ENCODE measurements around the gene TEAD2.

TEAD2 gene

DNA sequence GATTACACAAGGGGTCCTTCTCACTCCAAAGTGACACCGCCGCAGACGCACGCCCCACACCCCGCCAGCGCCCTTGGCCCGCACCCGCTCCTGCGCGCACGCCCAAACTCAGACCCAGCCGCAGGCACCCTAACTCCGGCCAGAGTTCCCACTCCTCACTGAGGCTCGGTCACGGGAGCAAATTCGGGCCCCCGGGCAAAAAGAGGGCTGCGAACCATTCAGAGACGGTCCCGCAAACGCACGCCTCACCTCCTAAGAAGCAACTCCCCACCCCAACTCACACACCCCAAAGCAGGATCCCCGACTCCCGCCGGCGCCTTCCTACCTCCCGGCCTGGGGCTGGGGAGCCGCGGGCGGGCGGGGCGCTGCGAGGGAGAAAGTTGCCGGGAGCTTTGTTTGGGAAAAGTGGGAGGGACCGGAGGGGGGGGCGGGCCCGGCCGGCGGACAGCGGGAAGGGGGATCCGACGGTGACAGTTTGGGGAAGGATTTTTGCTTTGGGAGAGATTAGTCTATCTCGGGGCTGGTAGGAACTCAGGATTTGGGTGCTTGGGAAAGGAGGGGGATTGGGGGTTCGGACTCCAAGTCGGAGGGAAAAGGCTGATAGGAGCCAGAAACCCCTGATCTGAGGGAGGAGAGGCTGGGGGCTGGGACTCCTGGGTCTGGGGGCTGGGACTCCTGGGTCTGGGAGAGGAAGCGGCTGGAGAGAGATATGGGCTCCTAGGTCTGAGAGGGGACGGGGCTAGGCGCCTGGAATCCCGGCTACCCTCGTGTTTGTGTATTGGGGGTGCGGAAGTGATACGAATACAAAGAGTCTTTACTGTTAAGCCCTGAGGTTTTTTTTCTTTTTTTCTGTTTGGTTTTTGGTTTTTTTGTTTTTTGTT lies at the start of gene TEAD2:
TEAD2 (minus strand) TSS at position 369 of the 881 bp plus-strand sequence. CDS start 2,341 bp downstream, outside the sequence.
- no peak within 1 kb of the TSS for H3K27ac Mint-ChIP-seq
- H3K4me3 Mint-ChIP-seq, result peak within 1 kb of the TSS in 1 of 2 donors; percentile 36
- no peaks in the 10 kb centered on the region for H3K9me3 Mint-ChIP-seq
- H3K4me1 Mint-ChIP-seq, result no peaks in the 10 kb centered on the region
- DNase-seq (peak in 1 of 2 donors; percentile 30), ATAC-seq (peak; percentile 18)
- H3K27me3 Mint-ChIP-seq, result peaks cover 10% of the 10 kb centered on the region

- no peaks in the 10 kb centered on the region for H3K9me3 Mint-ChIP-seq
- H3K27ac Mint-ChIP-seq, result peak overlapping the region in 1 of 2 donors; percentile 16
- no peak for ATAC-seq
- H3K4me3 Mint-ChIP-seq, result no peak overlapping the region
- H3K27me3 Mint-ChIP-seq, result peaks cover 3% of the 10 kb centered on the region
- H3K4me1 Mint-ChIP-seq, result peaks cover 46% of the 10 kb centered on the region
- DNase-seq, result no peak
Observed at GRCh38 chr19:49411681-49412326, 49.6 kb upstream of the TEAD2 start.

- Mint-ChIP-seq H3K4me3 (peak overlapping the region; percentile 58), H3K27me3 (no peaks in the 10 kb centered on the region), H3K4me1 (peaks cover 46% of the 10 kb centered on the region), H3K27ac (peak overlapping the region; percentile 62 to 92), H3K9me3 (no peaks in the 10 kb centered on the region)
- no peak for DNase-seq
- ATAC-seq, result peak; percentile 75
Observed at GRCh38 chr19:49409441-49410029, 47.3 kb upstream of the TEAD2 start.

GRCh38 chr19:49408816-49409440 lies 46.7 kb upstream of the TEAD2 start:
- DNase-seq (no peak), ATAC-seq (no peak)
- H3K9me3 Mint-ChIP-seq, result no peaks in the 10 kb centered on the region
- peak overlapping the region; percentile 90 to 92 for H3K27ac Mint-ChIP-seq
- H3K4me3 Mint-ChIP-seq, result peak overlapping the region; percentile 58
- no peaks in the 10 kb centered on the region for H3K27me3 Mint-ChIP-seq
- peaks cover 49% of the 10 kb centered on the region for H3K4me1 Mint-ChIP-seq

- Mint-ChIP-seq H3K4me3 (no peak overlapping the region), H3K27ac (no peak overlapping the region), H3K4me1 (peaks cover 55% of the 10 kb centered on the region), H3K9me3 (no peaks in the 10 kb centered on the region), H3K27me3 (no peaks in the 10 kb centered on the region)
- no peak for ATAC-seq
- no peak for DNase-seq
Observed at GRCh38 chr19:49407482-49408015, 45.3 kb upstream of the TEAD2 start.

DNA sequence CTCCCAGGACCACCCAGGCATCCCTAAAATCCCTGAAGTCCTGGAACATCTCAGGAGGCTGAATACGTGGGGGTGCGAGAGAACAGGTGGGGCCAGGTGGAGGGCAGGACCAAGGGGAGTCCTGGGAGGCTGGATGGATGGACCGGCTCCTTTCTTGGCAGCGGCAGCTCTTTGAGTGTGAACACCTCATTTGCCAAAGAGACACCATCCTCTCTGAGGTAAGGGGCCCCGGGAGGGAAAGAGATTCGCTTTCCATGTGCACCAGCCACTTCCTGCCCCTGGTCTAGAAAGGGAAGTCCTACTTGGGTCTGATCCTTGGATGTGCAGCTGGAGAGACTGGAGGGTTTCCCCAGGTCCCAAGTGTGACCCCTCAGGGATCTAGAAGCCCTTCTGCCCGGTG lies 44.9 kb upstream of the TEAD2 start:
- Mint-ChIP-seq H3K27ac (no peak overlapping the region), H3K4me3 (no peak overlapping the region), H3K4me1 (peaks cover 53% of the 10 kb centered on the region), H3K27me3 (no peaks in the 10 kb centered on the region), H3K9me3 (no peaks in the 10 kb centered on the region)
- DNase-seq, result no peak
- ATAC-seq, result no peak

DNA sequence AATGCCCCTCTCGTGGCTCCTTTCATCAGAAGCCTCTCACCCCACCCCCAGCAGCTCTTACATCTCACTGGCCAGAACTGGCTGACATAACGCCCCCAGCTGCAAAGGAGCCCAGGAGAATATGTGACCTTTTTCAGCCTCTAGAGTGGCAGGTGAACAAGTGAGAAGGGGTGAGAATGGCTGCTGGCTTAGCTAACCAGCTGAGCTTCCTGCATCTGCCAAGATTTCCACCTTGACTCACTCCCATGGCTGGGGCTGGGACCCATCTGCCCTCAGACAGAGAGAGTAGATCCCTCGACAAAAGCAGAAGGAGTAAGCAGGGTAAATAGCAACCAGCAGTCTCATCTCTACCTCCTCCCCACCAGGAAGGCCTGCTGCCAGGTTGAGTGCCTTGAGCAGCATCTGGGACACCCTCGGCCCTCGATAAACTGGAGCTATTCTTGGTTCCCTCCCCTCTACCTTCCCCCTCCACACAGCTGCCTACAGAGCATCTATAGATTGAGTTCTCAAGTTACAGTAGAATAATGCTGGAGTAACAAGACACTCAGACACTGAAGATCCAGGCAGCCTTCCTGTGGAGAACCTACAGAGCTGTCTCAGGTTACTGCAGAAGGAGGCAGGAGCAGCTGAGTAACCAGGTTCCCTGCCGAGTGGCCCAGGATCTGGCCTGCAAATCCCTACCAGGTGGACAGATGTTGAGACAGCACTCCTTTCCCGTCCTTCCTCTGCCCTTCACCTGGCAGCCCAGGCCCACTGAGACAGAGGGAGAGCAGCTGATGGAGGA lies 41.4 kb upstream of the TEAD2 start:
- Mint-ChIP-seq H3K4me1 (peaks cover 35% of the 10 kb centered on the region), H3K9me3 (no peaks in the 10 kb centered on the region), H3K27me3 (no peaks in the 10 kb centered on the region), H3K27ac (peak overlapping the region in 1 of 2 donors; percentile 55), H3K4me3 (no peak overlapping the region)
- no peak for DNase-seq
- ATAC-seq, result no peak

GRCh38 chr19:49400029-49400428 lies 37.8 kb upstream of the TEAD2 start:
- H3K27ac Mint-ChIP-seq, result no peak overlapping the region
- peaks cover 31% of the 10 kb centered on the region for H3K4me1 Mint-ChIP-seq
- no peaks in the 10 kb centered on the region for H3K9me3 Mint-ChIP-seq
- ATAC-seq (no peak), DNase-seq (no peak)
- H3K4me3 Mint-ChIP-seq, result no peak overlapping the region
- no peaks in the 10 kb centered on the region for H3K27me3 Mint-ChIP-seq

- Mint-ChIP-seq H3K4me3 (no peak overlapping the region), H3K27ac (peak overlapping the region in 1 of 2 donors; percentile 81), H3K4me1 (peaks cover 28% of the 10 kb centered on the region), H3K27me3 (no peaks in the 10 kb centered on the region), H3K9me3 (no peaks in the 10 kb centered on the region)
- DNase-seq (no peak), ATAC-seq (no peak)
Observed at GRCh38 chr19:49398931-49399330, 36.7 kb upstream of the TEAD2 start.

- ATAC-seq, result no peak
Observed at GRCh38 chr19:49398001-49398615, 35.9 kb upstream of the TEAD2 start.

DNA sequence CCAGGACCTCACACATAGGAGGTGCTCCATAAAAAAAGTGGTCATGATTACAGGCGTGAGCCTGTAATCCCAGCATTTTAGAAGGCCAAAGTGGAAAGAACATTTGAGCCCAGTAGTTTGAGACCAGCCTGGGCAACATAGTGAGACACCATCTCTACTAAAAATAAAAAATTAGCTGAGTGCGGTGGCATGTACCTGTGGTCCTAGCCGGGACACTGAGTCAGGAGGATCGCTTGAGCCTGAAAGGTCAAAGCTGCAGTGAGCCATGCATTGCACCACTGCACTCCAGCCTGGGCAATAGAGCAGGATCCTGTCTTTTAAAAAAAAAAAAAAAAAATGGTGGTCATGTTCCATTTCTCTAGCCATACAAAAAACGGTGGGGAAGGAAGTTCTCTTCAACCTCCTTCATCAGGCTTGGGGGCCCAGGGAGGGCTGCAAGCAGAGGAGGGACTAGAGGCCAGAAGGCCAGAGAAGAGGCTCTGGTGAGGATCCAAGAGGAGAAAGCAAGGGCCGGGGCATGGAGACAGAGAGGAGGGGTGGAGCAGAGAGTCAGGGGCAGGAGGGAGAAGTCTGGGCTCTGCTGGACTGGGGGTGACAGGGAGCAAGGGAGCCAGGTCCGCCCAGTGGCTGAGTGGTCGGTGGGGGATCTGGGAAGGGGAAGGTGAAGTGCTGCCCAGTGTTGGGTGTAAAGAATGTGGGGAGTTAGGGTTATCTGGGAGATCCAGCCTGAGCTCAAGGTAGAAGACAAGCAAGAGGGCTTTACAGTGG lies 34.7 kb upstream of the TEAD2 start:
- H3K4me1 Mint-ChIP-seq, result peaks cover 27% of the 10 kb centered on the region
- no peak for ATAC-seq
- no peaks in the 10 kb centered on the region for H3K9me3 Mint-ChIP-seq
- no peak for DNase-seq
- peaks cover 4% of the 10 kb centered on the region for H3K27me3 Mint-ChIP-seq
- H3K4me3 Mint-ChIP-seq, result no peak overlapping the region
- peak overlapping the region in 1 of 2 donors; percentile 81 for H3K27ac Mint-ChIP-seq

More at GRCh38 chr19:49398001-49398615, 35.9 kb upstream of the TEAD2 start:
- H3K9me3 Mint-ChIP-seq, result no peaks in the 10 kb centered on the region
- peaks cover 22% of the 10 kb centered on the region for H3K4me1 Mint-ChIP-seq
- DNase-seq, result no peak
- no peaks in the 10 kb centered on the region for H3K27me3 Mint-ChIP-seq
- H3K27ac Mint-ChIP-seq, result no peak overlapping the region
- H3K4me3 Mint-ChIP-seq, result no peak overlapping the region

GRCh38 chr19:49395581-49396407 lies 33.6 kb upstream of the TEAD2 start:
- Mint-ChIP-seq H3K9me3 (no peaks in the 10 kb centered on the region), H3K4me1 (peaks cover 25% of the 10 kb centered on the region), H3K27ac (no peak overlapping the region), H3K27me3 (peaks cover 8% of the 10 kb centered on the region), H3K4me3 (no peak overlapping the region)
- DNase-seq, result no peak
- ATAC-seq, result no peak

DNA sequence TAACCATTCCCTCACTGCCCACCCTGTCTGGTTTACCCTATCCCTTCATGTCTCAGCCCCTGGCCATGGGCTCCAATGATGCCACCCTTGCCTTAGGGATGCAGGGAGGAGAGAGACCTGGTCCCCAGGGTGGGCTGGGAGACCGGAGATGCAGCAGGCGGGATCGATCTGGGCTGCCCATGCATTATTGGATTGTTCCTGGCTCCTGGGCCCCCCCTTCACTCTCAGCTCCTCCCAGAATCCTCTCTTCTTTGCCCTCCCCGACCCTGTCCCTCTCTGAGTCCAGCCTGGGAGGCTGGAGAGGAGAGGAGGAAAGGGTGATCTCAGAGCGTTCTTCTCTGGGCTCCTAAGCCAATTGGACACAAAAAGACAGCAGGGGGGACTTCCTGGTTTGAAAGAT lies 31.7 kb upstream of the TEAD2 start:
- DNase-seq, result no peak
- no peak for ATAC-seq
- peaks cover 20% of the 10 kb centered on the region for H3K4me1 Mint-ChIP-seq
- no peak overlapping the region for H3K4me3 Mint-ChIP-seq
- peaks cover 8% of the 10 kb centered on the region for H3K27me3 Mint-ChIP-seq
- H3K27ac Mint-ChIP-seq, result no peak overlapping the region
- no peaks in the 10 kb centered on the region for H3K9me3 Mint-ChIP-seq
